ENCODE results near the gene CYP2U1. TPM values are rescaled to one million over a fixed set of nuclear protein-coding genes. Genes with fewer than 3 reads are reported as not detected.

The CYP2U1 gene
- polyA plus RNA-seq, 3 donors: 0.77 to 1.7 (median 1.5) TPM

- no peak for TF ChIP-seq CTCF (IDR thresholded peaks at IDR 0.05)
- peaks cover 0 to 2% (median 0%) of the 10 kb centered on the region in 3 donors for H3K27me3 Mint-ChIP-seq (ENCODE audit: low read depth in 3 of 3)
- no peak overlapping the region for H3K4me3 ChIP-seq (replicated peaks in 1 of 3; ENCODE audit: low read depth in 2 of 3, low read length in 3 of 3)
- no peak overlapping the region for H3K27ac ChIP-seq (ENCODE audit: low read depth in 1 of 2, low read length in 2 of 2)
- no peak for DNase-seq
- peaks cover 47% of the 10 kb centered on the region for H3K79me2 ChIP-seq (ENCODE audit: insufficient read depth, low read length)
- H3K9me3 ChIP-seq (replicated peaks in 1 of 2; ENCODE audit: control insufficient read depth in 1 of 2, insufficient read depth in 1 of 2, low read length in 2 of 2): no peaks in the 10 kb centered on the region
- no peak overlapping the region for H3K4me3 Mint-ChIP-seq
- H3K36me3 ChIP-seq (replicated peaks in 1 of 2; ENCODE audit: control insufficient read depth in 1 of 2, insufficient read depth in 2 of 2, low read length in 2 of 2): no peaks in the 10 kb centered on the region
- H4K20me1 ChIP-seq (ENCODE audit: insufficient read depth, low read length): no peaks in the 10 kb centered on the region
- no peak overlapping the region for H3K27ac Mint-ChIP-seq
- H3K9ac ChIP-seq (ENCODE audit: insufficient read depth, low read length, poor library complexity, severe bottlenecking): no peak overlapping the region
- no peaks in the 10 kb centered on the region for H3K9me3 Mint-ChIP-seq
- peaks cover 11 to 21% of the 10 kb centered on the region in 2 donors for H3K4me1 ChIP-seq (ENCODE audit: control insufficient read depth in 1 of 2, insufficient read depth in 2 of 2, low read length in 2 of 2)
- no peak overlapping the region for H2AFZ ChIP-seq (ENCODE audit: insufficient read depth, low read depth, low read length, poor library complexity, severe bottlenecking)
- H3K27me3 ChIP-seq (ENCODE audit: control insufficient read depth in 2 of 2, insufficient read depth in 2 of 2, low read length in 2 of 2): no peaks in the 10 kb centered on the region
- peaks cover 9 to 14% of the 10 kb centered on the region in 2 donors for H3K36me3 Mint-ChIP-seq
- peaks cover 41% of the 10 kb centered on the region for H3K4me1 Mint-ChIP-seq
- intact Hi-C loops (cut with micrococcal nuclease): no loop called here
- no peak overlapping the region for H3K4me2 ChIP-seq (replicated peaks; ENCODE audit: extremely low read depth, low read length, poor library complexity, severe bottlenecking)
These were observed 63.5 kb downstream of the CYP2U1 start for GRCh38 chr4:107994894-107995293.

- H3K4me3 Mint-ChIP-seq: no peak overlapping the region
- peaks cover 25% of the 10 kb centered on the region for H3K79me2 ChIP-seq (ENCODE audit: insufficient read depth, low read length)
These were observed 65.8 kb downstream of the CYP2U1 start for GRCh38 chr4:107996949-107997788.

More at GRCh38 chr4:107996949-107997788, 65.8 kb downstream of the CYP2U1 start:
- Histone ChIP-seq H3K4me2 (replicated peaks; ENCODE audit: extremely low read depth, low read length, poor library complexity, severe bottlenecking) (no peak overlapping the region), H4K20me1 (ENCODE audit: insufficient read depth, low read length) (no peaks in the 10 kb centered on the region), H3K36me3 (replicated peaks in 1 of 2; ENCODE audit: control insufficient read depth in 1 of 2, insufficient read depth in 2 of 2, low read length in 2 of 2) (no peaks in the 10 kb centered on the region), H2AFZ (ENCODE audit: insufficient read depth, low read depth, low read length, poor library complexity, severe bottlenecking) (no peak overlapping the region), H3K9ac (ENCODE audit: insufficient read depth, low read length, poor library complexity, severe bottlenecking) (no peak overlapping the region), H3K9me3 (replicated peaks in 1 of 2; ENCODE audit: control insufficient read depth in 1 of 2, insufficient read depth in 1 of 2, low read length in 2 of 2) (no peaks in the 10 kb centered on the region), H3K27ac (ENCODE audit: low read depth in 1 of 2, low read length in 2 of 2) (no peak overlapping the region), H3K27me3 (ENCODE audit: control insufficient read depth in 2 of 2, insufficient read depth in 2 of 2, low read length in 2 of 2) (no peaks in the 10 kb centered on the region), H3K4me3 (replicated peaks in 1 of 3; ENCODE audit: low read depth in 2 of 3, low read length in 3 of 3) (no peak overlapping the region), H3K4me1 (ENCODE audit: control insufficient read depth in 1 of 2, insufficient read depth in 2 of 2, low read length in 2 of 2) (peaks cover 6 to 12% of the 10 kb centered on the region in 2 donors)
- H3K27me3 Mint-ChIP-seq (ENCODE audit: low read depth in 3 of 3): peaks cover 0 to 2% (median 0%) of the 10 kb centered on the region in 3 donors
- intact Hi-C loops (cut with micrococcal nuclease): no loop called here
- DNase-seq: no peak
- H3K36me3 Mint-ChIP-seq: peaks cover 15 to 21% of the 10 kb centered on the region in 2 donors
- H3K4me1 Mint-ChIP-seq: peaks cover 29% of the 10 kb centered on the region
- 76% methylated on average over 4 of the region's 5 CpGs for WGBS (ENCODE audit: insufficient coverage)
- H3K27ac Mint-ChIP-seq: peak overlapping the region in 1 of 7 donors; percentile 56
- no peak for TF ChIP-seq CTCF (IDR thresholded peaks at IDR 0.05)
- no peaks in the 10 kb centered on the region for H3K9me3 Mint-ChIP-seq

All from CD14-positive monocyte (primary cell).